GM18861 (cell line): ENCODE measurements around the gene RBM20.
"Not testable (repeated sequence)": the region's sequence is repeated elsewhere in the genome, so short reads cannot be mapped to it uniquely, and the experiment has no call there.

Source experiments
- ATAC-seq: cut with Tn5 transposase; IDR thresholded peaks from one replicate; pipeline ENCODE4 v1.9.1; 2021; ENCODE audit not compliant: unreplicated experiment

Gene RBM20

DNA sequence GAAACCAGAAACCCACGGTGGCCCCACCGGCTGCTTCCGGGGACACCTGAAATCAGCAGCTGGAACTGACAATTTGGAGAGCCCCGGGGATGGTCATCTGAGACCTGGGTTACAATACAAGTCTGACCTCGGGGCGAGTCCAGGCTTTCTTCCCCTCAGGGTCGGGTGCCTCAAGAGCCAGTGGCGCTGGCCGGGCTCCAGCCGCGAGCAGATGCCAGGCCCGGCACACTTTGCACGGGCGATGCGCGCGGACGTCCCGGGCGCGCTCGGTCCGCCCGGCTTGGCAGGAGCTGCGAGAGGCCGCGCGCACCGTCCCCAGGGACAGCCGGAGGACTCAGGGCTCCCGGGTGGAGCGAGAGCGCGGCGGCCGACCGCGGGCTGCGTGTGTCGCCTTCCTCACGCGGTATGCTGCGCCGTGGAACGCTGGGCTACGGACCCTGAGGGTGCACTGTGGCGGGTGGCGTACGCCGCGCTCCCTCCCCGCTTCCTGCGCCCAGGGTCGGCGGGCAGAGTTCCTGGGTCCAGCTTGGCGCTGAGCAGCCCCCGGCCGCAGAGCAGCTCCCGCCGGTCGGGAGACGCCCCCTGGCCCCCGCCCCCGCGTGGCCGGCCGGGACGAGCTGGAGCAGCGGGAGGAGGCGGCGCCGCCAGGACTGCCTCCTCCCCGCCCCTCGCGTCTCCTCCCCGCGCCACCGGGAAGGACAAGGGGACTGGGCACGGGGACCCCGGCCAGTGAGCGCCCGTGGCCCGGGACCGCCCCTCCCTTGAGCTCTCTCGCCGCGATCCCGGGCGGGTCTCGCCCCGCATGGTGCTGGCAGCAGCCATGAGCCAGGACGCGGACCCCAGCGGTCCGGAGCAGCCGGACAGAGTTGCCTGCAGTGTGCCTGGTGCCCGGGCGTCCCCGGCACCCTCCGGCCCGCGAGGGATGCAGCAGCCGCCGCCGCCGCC, at the start of gene RBM20:
TSS of gene RBM20 (plus strand) at position 684 of the 945 bp plus-strand sequence. CDS start at position 803, 119 bp downstream.
- no peak for ATAC-seq

- no peak for ATAC-seq
These were observed 46.7 kb upstream of the RBM20 start for GRCh38 chr10:110597476-110597875.

- ATAC-seq, result no peak
These were observed 43.5 kb upstream of the RBM20 start for GRCh38 chr10:110600487-110601101.

- ATAC-seq, result no peak
These were observed 42.6 kb upstream of the RBM20 start for GRCh38 chr10:110601581-110601980.

DNA sequence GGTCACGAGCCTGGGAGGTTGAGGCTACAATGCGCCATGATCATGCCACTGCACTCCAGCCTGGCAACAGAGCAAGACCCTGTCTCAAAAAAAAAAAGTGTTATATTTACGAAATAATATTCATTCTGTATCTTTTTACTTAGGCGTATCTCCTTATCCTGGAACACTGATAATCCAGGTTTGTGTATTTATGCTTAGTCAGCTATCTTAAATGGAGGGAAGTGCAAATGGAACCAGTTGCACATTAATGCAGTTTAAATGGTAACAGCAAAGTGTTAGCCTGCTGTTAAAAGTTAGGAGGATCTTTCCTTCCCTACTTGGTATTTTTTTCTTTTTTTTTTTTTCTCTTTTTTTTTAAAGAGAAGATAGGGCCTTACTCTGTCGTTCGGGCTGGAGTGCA, 36.0 kb upstream of the RBM20 start:
- ATAC-seq, result no peak

GRCh38 chr10:110609605-110610004, 34.5 kb upstream of the RBM20 start:
- no peak for ATAC-seq

DNA sequence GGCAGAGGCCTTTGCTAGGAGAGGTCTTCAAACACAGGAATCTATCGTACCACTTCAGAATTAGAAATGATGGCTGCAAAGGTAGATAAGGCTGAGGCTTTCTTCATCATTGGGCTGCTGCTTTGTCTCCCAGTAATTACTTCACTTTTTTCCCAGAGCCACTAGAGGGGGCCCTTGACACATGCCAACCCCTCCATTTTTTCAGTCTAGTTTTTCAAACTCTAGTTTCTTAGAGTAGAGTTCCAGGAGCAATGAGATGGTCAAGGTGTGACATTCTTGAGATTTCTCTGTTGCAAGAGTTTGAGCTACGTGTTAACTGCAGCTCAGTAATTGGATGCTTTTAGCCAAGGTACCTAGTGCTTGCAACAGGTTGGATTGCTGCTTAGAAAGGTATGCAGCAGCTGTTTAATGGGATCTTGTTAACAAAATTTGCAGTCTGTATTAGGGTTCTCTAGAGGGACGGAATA, 33.8 kb upstream of the RBM20 start:
- no peak for ATAC-seq

- not testable (repeated sequence) for ATAC-seq
These were observed 33.4 kb upstream of the RBM20 start for GRCh38 chr10:110610781-110611180.

DNA sequence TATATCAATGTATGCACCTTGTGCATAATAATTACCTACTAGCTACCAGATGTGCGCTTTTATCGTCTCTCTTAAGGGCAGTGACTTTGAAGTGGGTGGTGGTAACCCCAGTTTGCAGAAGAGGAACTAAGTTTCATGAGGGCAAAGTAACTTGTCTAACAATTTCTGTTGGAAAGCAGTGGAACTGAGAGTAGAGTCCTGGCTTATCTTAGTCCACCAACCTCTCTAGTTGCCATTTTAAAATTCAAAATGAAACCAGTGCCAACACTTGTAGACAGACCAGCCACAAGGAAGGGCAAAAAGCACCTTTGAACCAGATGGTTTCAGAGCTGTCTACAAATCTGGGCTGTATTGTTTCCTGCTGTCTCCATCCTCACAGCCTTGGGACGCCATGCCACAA, 32.0 kb upstream of the RBM20 start:
- ATAC-seq, result peak; percentile 32

DNA sequence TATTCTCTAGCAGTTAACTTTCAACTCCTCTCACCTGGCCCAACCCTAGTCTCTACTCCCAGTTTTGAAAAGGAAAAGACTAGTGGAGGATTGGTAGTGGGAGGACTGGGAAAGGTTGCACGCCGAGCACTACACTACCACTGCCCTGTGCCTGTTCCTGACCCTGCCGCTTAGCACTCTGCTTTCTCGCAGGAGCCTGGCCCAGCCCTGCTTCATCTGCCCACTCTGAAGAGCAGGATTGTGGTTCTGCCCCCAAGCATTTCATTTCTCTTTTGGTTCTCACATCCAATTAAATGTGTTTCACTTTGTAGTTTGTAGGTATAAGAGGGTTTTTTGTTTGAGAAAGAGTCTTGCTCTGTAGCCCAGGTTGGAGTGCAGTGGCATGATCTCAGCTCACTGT, 31.5 kb upstream of the RBM20 start:
- no peak for ATAC-seq

- peak; percentile 7 for ATAC-seq
These were observed 30.7 kb upstream of the RBM20 start for GRCh38 chr10:110613341-110613995.

GRCh38 chr10:110613996-110614495, 30.1 kb upstream of the RBM20 start:
- ATAC-seq, result peak; percentile 47

- ATAC-seq, result no peak
These were observed 28.9 kb upstream of the RBM20 start for GRCh38 chr10:110615057-110615747.

GRCh38 chr10:110616493-110617033, 27.6 kb upstream of the RBM20 start:
- ATAC-seq, result no peak

DNA sequence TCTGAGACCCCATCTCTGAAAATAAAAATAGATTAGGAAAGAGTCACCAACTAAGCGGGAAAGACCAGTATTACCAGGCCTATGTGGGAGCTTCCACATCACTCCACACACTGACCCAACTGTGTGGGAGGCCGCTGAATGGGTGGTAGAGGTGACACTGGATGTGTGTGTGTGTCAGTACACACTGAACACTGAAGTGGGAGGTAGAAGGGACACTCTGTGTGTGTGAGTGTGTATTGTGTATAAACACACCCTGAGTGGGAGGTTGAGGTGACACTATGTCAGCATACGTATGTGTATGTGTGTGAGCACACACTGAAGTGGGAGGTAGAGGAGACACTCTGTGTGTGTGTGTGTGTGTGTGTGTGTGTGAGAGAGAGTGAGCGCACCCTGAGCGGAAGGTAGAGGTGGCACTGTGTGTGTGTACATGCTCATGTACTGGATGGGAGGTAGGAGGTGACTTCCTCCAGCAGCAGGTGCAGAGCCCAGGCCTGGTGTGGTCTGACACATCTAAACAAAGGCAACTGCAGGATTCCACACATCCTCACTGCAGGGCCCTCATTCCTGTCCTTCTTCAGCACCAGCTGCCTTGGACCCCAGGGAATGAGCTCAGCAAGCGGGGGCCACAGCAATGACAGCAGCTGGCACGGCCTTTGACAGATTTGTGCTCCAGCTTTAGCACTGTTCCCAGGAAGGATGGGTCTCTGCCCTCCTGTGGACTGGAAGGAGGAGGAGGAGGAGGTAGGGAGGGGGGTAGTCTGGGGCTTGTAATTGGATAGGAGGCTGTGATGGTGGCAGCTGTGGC, 26.5 kb upstream of the RBM20 start:
- ATAC-seq, result no peak

DNA sequence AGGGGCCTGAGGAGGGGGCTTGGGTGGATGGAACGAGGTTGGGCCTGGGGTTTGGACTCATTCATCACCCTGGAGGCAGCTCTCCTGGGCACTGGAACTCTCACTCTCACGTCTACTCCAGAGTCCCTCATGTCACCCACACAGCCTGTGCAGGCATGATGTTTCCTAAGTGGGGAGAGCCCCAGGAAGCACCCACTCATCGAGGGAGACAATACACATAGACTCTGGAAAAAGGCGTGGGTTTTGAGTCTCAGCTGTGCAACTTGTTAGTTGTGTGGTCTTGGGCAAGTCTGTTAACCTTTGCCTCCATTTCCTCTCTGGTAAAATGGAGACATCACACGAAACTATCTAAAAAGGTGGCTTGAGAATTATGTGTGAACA, 25.9 kb upstream of the RBM20 start:
- ATAC-seq, result no peak

DNA sequence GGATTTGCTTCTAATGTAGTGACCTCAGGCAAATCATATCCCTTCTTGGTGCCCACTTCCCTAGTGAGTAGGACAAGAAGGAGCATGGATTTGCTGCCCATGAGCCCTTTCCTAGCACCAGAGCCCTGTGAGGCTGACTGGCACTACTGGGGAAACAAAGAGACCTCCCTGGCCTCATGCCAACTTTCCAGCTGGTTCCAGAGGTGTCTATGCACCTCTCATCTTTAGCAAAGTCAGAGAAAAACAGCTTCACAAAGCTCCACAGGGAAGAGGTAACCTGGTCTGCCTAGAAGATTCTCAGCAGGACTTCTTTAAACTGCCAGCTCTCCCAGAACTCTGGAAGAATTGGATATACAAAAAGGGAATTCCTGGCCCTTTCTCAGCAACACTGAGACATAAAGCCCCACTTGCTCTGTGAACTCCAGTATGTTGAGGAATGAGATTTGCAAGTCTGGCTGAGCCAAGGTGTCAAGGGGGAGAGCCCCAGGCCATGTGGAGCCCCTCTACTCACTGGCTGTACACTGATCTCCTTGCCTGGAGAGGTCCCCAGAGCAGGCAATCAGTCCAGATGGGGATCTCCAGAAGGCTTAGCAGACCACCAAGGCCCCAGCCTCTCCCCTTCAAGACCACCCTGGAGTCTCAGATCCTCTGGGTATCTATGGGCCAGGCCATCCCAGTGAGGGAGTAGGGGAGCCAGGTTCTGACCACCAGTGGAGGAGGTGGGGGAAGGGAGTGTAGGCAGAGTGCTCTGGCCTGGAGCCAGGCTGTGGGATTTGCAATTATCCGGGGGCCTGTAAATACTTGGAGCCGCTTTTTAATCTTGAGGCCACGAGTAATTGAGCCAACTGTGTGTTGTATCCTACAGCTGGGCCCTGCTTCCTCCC, 24.4 kb upstream of the RBM20 start:
- no peak for ATAC-seq

DNA sequence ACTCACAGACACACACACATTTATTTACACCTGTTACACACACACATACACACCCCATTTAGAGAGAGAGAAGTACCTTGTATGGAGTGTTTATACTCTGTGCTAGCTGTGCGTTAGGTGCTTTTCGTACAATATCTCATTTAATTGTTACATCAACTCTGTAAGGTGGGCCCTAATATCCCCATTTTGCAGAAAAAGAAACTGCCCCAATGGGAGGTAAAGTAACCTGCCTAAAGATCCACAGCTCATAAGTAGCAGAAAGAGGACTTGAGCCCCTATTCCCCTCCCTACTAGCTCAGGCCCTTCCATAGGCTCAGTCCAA, 23.8 kb upstream of the RBM20 start:
- no peak for ATAC-seq

DNA sequence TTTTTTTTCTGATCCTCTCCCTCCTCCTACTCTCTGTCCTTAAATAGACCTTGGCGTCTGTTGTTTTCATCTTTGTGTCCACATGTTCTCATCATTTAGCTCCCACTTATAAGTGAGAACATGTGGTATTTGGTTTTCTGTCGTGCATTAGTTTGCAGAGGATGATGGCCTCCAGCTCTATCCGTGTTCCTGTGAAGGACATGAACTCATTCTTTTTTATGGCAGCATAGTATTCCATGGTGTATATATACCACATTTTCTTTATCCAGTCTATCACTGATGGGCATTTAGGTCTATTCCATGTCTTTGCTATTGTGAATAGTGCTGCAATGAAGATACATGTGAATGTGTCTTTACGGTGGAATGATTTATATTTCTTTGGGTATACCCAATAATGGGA, 20.8 kb upstream of the RBM20 start:
- ATAC-seq, result not testable (repeated sequence)
